Activated CD8-positive, alpha-beta memory T cell treated with anti-CD3 and anti-CD28 coated beads, Interleukin-2, amount 50 U/mL, for 48 hours (primary cell): Measurements from ENCODE around the gene ISYNA1.

Experiments
- DNase-seq: peaks from one replicate; pipeline ENCODE4 v3.0.0-alpha.2; 2020

ISYNA1 gene

DNA sequence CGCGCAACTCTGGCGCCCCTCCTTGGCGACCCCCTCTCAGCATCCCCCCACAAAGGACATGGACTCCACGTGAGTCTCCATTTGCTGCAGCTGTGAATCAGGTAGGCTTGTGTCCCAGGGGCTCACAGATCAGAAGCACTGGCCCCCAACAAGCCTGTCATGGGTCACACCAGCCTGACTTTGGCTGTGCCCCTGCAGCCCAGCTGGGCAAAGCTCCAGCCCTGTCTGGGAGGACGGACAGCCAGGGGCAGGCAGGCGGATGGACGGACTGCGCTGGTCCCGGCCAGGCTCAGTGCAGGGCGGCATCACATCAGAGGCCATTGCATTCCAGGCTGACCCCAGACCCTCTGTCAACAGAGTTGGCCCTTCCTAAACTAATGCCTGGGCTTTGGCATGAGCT is 28.4 kb upstream of the ISYNA1 start:
- no peak for DNase-seq

DNA sequence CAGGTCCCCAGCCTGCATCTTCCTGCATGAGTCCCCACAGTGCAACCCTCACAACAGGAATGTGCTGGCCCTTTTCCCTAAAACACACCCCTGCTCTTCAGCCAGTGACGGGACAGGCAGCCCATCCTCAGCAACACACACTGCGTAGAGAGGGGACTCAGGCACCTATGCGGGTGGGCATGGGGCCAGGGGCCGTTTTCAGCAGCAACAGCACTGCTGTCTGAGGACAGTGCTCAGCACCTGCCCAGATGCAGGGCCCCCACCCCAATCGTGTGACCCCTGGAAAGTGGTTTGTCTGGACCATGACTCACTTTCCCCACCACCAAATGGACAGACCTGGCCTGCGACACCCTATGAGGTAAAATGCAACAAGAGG is 28.0 kb upstream of the ISYNA1 start:
- DNase-seq = no peak

DNA sequence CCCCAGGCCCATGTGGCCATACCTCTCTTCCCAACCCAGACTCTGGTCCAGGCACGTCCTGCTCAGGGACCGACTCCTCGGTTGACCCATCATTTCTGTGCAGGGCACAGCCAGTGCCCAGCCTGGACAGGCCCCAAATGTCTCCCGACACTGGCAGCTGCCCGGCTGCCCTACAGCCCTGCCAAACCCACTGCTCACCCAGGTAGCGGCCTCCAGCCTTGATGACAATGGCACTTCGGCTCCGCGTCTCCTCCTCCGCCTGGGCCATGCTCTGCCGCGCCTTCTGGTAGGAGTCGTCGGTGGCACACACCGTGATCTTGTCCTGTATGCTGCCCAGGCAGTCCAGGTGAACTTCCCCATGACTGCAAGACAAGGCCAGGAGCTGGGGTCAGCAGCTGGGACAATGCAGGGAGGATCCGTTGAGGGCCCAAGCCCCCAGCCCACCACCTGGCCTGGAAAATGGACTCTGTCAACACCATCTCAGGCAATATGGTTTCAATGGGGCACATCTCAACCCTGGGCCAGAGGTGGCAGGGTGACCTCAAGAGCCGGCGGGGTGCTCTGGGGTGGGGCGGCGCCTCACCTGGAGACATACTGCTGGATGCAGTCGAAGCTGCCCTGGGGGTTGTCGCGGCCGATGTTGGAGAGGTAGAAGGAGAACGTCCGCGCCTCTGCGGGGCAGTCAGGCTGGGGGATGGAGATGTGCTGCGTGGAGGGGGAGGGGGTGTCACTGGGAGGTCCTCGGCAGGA is 27.5 kb upstream of the ISYNA1 start:
- DNase-seq = no peak

DNA sequence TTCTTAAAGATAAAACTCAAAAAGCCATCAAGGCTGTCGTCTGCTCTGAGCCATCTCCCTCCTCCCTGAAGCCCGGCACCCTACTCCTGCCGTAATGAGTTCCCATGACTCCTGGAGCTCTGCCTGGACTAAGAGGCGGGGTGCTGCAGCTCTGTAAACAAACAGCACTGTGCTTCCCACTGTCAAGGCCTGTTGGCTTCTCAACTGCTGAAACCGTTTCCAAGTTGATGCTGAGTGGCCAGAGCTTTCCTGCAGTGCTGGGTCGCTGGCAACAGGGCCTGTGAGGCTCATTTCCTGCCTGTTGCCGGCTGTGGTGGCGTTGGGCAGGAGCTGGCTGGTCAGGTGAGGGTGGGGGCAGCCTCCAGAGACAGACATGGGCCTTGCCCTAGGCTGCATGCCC is 26.7 kb upstream of the ISYNA1 start:
- DNase-seq = no peak

DNA sequence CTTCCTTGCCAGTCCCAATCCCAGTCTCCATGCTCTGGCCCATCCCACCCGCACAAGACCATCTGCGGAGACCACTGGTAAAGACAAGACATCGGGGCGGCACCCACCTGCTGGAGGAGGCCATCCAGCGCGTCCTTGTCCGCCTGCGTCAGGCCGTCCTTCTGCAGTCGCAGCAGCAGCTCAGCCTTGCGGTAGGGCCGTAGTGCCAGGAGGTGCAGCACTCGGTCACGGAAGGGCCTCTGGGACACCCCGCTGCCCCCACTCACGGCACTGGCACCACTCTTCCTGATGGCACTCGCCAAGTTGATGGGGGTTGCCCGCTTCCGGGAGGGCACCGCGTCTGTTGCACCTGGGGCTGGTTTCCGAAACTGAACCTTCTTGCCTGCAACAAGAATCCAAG is 23.5 kb upstream of the ISYNA1 start:
- DNase-seq = no peak

DNA sequence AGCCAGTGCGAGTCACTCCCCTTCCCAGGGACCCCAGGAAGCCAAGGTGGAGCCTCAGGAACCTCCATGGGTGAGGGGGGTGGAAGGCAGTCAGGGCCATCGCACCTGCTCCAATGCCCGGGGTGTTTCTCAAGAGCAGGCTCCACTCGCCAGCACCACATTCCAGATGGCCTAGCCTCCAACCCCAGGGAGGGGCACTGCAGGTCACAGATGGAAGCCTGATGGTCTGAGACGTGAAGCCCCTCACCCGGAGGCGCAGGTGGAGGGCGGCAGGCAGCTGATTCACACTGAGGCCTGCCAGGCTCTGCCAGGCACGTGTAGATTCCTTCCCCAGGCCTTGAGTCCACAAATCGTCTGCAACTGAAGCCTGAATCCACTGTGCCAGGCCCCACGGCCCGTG is 23.0 kb upstream of the ISYNA1 start:
- no peak for DNase-seq

DNA sequence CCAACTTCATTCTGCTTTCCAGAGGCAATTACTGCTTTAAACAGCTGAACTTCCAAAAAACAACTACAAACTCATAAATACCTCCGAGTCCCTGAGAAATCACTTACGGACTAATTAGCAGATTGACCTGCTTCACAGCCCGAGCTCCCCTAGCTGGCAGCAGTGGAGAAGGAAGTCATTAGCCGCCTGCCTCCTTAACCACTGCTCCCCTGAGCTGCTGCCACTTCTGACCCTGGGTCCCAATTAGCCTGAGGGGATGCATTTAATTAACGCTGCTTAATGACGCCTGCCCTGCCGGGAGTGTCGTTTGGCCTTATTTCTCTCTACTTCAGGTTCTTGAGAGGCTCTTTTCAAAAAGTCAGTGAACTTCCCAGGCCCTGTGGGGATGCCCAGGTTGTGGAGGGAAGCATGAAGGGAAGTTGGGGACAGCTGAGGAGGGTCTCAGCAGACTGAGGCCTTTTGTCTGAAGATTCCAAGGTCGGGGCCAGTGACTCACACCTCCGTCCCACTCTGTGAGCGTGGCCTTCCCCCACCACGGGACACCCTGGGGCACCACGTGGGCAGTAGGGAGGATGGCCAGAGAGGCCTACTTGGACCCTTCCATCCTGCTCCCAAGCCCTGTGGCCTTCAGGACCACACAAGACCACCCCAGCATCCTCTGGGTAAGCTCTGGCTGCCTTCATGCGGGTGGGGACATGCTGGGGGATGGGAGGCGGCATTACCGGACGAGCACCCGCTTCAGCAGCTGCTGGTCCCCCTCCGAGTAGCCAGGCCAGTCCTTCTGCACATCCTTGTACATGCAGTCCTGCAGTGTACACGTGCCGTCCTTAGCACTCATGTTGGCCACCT is 19.8 kb upstream of the ISYNA1 start:
- DNase-seq = no peak

DNA sequence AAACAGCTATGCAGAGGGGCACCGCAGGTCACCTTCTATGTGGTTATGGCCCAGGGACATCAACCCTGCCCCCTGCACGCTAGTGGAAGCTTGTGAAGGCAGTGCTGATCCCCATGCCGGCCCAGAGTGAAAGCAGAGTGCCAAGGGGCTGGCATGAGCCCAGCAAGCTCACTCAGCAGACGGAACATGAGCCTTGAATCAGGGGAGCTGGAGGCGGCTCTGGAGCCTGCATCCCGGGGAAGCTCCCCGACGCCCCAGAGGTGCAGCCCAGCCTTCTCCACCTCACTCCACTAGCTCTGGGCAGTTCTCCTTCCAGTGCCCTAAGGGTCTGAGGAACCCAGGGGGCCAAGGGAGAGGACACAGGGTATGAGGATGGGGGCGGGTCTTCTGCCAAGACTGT is 19.0 kb upstream of the ISYNA1 start:
- DNase-seq = no peak

DNA sequence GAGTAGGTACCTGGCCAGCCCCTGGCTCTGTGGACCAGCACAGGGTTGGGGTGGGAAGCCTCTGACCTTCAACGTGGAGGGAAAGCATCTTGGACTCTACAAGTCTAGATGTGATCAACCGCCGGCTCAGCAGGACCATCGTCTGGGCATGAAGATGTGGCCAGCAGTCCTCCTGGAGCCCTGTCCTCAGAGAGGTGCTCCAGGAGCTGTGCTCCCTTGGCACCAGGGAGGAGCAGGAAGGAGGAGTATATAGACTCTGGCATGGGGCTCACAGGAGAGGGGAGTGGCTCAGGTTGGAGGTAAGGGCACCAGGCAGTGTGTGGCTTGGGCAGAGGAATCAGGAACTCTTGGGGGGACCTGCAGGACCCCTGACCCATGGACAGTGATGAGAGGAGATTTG is 18.3 kb upstream of the ISYNA1 start:
- DNase-seq = no peak

DNA sequence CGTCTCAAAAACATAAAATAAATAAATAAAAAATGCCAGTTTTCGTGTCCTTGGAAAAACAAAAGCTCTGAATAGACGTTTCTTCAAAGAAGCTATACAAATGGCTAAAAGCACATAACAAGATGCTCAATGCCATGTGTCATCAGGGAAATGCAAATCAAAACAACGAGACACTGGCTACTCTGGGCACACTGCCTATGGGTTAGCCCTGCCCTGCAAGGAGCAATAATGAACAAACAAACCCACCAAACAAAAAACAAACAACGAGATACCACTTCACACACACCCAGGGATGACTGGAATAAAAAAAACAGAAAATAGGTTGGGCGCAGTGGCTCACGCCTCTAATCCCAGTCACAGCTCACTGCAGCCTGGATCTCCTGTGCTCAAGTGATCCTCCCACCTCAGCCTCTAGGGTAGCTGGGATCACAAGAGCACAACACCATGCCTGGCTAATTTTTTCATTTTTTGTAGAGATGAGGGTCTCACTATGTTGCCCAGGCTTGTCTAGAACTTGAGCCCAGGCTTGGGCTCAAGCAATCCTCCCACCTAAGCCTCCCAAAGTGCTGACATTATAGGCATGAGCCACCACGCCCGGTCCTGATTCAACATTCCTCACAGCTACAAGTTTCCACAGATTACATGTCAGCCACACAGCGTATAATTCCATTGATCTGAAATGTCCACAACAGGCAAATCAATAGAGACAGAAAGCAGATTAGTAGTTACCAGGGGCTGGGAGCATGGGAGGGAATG is 15.5 kb upstream of the ISYNA1 start:
- no peak for DNase-seq

DNA sequence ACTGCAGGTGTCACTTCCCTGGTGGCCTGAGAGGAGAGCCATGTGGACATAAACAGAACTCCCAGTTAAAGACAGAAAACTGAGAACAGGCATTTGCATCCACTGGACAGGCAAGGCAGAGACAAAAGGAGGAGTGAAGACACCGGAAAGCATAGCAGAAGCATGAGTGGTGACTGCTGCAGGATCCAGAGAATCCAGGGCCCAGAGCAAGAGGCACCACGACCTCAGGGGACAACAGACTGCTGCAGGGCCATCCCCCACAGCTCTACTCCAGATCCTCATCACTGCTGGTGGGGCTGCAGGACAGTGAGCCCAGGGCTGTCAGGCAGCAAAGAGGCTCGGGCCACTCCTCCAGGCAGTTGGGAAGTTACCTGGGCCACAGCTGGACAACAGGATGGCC is 14.5 kb upstream of the ISYNA1 start:
- no peak for DNase-seq

DNA sequence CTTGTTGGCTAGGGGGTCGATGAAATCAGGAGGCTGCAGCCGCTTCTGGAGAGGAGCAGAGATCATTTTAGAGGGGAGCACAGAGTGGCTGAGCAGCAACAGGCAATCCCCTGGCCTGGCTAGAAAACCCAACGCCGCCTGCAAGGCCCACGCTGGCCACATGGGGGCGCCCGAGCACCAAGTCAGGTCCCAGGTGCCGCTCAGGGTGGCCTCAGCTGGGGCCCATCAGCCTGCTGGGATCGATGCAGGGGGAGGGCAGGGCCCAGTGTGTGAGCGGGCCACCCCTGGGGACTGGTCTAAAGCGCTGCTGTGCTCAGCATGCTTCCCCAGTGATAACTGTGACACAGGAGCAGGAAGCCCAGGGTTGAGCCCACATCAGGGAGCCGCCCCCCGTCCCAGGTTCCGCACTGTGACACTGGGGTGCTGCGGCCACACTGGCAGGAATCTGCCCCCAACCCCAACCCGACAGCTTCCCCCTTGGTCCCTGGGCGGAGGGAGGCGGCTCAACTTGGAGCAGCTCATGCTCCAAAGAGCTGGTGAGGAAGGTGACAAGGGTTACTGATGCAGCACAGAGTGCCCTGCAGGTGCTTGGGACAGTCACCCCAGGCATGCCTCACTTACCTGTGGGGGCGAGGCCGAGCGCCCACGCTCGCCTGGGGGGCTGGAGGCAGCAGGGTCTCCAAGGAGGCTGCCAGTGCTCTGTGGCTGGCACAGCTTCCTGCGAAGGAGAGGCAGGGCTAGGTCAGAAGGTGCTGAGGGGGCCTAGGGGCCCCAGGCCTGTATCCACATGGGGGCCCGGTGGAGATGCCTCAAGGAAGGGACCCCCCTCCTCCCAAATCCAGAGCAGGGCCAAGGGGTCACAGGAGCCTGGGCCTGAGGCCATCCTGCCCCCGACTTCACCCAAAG is 13.3 kb upstream of the ISYNA1 start:
- peak; percentile 100 for DNase-seq

DNA sequence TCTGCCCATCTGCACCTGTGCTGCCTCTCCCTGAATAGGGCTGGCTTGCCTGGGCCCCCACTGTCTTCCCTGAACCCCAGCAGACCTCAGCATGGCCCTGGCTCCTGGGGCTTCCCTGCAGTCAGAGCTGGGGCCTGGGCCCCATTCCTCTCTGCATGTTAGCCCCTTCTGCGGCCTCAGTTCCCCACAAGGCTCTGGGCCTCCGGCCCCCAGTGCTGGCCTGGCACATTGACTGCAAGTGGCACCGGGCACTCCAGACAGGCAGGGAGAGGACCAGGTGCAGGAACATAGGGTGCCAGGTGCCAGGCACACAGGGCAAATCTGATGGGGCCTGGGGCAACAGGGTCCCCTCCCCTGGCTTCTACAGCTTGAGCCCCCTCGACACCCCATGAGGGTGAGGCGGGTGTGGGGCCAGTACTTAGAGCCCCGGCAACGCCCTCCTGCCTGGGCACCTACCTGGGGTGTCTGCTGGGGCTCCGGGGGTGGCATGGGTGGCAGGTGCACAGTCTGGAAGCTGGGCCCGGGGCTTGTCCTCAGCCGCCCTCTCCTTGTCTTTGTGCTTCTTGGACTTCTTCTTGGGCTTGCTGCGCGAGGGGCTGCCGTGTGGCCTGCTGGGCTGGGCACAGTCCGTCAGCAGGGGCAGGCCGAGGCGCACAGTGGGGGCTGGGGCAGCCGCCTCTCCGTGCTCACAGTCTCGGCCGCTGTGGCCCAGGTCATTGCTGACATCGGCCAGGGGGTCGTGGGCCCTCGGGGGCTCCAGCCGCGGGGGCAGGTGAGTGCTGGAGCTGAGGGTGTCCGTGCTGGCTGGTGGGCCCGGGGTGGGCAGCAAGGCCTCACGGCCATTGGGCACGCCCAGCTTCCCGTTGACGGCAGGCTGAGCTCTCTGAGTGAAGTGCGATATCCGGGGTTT is 12.3 kb upstream of the ISYNA1 start:
- no peak for DNase-seq

DNA sequence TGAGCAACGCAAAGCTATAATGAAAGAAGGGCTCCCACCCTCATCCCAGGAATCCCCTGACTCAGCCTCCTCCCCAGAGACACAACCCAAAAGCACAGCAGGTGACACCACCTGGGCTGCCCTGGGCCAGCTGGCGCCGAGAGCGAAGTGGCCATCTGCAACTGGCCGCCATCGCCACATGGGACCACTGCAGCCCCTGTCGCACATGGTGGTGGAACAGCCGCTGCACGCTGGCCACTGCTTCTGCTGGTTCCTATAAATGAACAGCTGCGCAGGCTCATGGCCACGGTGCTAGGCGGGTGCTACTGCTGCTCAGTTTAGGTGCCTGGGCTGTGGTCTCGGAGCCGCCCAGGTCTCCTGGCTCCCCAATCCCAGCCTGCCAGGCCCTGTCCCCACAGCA is 11.6 kb upstream of the ISYNA1 start:
- no peak for DNase-seq

DNA sequence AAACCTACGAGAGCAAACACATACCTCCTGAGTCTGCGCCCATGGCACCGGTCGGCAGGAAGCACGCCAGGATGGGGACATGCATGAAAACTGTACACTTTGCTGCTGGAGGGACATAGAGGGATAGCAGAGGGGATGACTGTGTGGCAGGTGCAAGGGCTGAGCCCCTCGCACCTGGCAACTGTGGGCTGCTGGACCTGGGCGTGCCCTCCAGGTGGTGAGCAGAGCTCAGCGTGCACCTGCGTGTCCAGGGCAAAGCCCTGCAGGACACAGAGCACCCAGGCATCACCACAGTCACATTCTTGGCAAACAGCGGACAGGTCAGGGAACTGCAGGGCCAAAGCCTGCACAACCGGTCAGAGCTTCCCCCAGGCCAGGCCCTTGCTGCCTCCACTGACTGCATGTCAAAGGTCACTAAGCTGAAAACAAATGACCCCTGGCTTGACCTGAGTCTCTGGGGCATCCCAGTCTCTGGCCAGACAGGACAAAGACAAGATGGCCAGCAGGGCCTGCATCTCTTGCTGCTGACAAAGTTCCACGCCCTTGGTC is 9.0 kb upstream of the ISYNA1 start:
- DNase-seq = no peak

DNA sequence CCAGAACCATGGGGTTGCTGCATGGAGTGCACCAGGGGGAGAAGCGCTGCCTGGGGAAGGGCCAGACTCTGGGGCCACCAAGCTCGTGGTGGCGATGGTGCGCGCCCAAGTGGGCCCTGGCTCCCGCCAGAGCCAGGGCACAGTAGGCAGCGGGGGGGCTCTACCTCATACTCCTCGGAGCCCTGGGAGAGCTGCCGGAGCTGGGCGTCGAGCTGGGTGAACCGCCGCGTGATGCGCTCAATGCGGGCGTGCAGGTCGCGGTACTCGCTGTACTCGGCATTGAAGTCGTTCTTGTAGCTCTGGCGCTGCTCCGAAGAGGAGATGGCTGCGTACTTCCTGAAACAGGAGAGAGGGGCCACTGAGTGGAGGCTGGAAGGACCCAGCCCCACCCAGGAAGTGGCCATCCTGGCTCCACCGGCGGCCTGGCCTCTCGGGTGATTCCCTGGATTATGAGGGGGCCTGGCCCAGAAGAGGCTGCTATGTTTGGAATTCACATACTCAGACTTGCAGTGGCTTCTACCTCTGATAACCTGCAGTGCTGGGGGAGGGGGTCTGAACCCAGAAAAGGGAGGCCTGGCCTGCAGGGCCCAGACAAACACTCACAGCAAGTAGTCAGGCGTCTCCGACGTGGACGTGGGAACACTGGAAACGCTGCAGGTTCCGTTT is 8.3 kb upstream of the ISYNA1 start:
- no peak for DNase-seq

DNA sequence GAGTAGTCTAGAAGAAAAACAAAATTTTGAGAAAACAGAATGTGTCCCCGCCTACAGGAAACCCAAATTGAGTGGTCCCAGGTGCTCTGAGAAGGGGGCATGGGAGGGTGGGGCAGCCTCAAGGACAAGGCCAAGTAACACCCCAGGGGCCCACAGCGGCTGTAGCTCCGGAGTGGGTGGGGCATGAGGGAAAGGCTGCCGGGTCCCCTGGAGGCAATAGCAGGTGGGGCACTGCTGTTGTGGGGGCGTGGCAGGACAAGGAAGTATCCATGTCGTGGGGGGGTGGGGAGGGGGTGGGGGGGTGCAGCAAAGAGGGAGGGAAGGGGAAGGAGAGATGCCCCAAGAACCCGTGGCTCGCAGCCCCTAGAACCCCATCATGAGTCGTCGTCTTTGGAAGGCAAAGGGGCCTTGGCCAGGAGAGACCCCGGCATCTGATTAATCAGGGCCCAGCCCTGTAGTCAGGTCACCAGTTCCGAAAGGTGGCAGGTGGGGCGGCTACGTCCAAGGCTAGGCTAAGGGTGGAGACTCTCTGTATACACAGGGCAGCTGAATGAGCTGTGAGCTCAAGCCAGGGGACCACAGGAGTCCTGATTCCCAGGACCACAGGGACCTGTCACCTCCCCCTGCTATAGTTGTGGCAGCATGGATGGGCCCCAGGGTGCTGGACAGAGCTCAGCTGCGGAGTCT is 7.5 kb upstream of the ISYNA1 start:
- no peak for DNase-seq

DNA sequence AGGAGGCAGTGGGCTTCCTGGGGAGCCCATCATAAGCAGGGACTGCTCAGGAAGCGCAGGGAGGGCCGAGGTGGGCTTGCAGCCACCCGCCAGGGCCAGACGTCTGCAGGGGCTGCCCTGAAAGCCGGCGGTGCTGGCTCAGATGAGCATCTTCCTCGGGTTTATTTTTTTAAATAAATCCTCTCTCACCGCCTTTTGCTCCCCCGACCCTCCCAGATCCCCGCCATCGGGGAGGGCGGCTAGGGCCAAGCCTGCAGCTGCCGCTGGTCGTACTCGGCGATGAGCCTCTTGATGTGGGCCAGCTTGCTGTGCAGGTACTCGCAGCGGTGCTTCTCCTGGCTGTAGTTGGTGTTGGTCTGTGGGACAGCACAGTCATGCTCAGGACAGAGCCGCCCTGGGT is 6.6 kb upstream of the ISYNA1 start:
- DNase-seq = no peak

DNA sequence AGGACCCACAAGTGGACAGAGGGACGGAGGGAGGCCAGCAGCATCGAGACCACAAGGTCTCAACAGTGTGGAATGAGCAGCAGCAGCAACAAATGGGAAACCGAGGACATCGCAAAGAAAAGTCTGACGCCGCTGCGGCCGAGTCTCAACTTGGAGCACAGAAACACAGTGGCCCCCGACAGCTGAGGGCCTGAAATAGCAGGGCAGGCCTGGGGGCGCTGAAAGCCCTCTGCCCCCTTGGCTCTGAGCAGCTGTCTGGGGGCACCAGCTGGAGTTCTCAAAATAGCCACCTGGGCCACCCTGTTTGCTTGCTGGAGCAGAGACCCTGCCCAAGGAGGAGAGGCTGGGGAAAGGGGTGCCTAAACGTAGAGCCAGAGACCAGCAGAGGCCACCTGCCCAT is 5.9 kb upstream of the ISYNA1 start:
- no peak for DNase-seq

DNA sequence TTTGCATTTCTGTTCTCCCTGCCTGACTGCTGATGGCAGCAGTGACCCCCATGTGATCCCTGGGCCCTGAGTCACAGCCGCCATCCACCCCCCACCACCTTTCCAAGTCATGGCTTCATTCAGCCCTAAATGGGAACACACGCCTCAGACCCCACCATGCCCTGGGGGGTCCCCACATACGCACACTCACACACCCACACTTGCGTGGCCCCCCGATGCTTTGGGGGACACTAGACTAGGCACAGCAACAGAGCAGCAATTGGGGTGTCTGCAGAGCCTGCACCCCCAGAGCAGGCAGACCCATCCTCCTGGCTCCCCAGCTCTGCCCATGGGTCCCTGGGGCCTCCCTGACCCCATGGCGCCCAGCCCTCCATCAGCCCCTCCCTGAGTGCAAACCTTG is 5.5 kb upstream of the ISYNA1 start:
- no peak for DNase-seq
